H54 (cell line): ENCODE measurements around the gene ST3GAL3.

Experiments used
- DNase-seq: peaks from one replicate; pipeline ENCODE4 v3.0.0; 2011; ENCODE audit warnings: low spot score, mixed read lengths; ENCODE audit not compliant: insufficient read length
- FAIRE-seq: peaks from 3 replicates; lab custom pipeline; 2011; peaks lifted over from hg19 to GRCh38; lab: Jason Lieb, UNC
- POLR2A ChIP-seq: IDR thresholded peaks from 2 replicates; pipeline ENCODE4 v1.6.1; 2011; ENCODE audit warnings: low read depth, mild to moderate bottlenecking, low read length

The ST3GAL3 gene

GRCh38 chr1:43924516-43924915 is 217.2 kb downstream of the ST3GAL3 start:
- DNase-seq (no peak), FAIRE-seq (no peak)
- TF ChIP-seq POLR2A, result no peak

GRCh38 chr1:43925846-43926245 is 218.5 kb downstream of the ST3GAL3 start:
- FAIRE-seq, result no peak
- no peak for TF ChIP-seq POLR2A

DNA sequence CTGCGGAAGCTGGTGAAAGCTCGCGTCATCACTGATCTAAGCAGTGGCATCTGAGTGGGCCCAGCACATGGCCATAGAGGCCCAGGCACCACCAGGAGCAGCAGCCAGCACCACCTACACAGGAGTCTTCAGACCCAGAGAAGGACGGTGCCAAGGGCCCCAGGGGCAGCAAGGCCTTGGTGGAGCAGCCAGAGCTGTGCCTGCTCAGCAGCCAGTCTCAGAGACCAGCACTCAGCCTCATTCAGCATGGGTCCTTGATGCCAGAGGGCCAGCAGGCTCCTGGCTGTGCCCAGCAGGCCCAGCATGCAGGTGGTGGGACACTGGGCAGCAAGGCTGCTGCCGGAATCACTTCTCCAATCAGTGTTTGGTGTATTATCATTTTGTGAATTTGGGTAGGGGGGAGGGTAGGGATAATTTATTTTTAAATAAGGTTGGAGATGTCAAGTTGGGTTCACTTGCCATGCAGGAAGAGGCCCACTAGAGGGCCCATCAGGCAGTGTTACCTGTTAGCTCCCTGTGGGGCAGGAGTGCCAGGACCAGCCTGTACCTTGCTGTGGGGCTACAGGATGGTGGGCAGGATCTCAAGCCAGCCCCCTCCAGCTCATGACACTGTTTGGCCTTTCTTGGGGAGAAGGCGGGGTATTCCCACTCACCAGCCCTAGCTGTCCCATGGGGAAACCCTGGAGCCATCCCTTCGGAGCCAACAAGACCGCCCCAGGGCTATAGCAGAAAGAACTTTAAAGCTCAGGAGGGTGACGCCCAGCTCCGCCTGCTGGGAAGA is 223.0 kb downstream of the ST3GAL3 start:
- FAIRE-seq (no peak), DNase-seq (no peak)
- TF ChIP-seq POLR2A, result no peak

More at GRCh38 chr1:43925846-43926245, 218.5 kb downstream of the ST3GAL3 start:
- DNase-seq, result no peak

- DNase-seq, result no peak
- no peak for FAIRE-seq
- no peak for TF ChIP-seq POLR2A
These were observed 223.6 kb downstream of the ST3GAL3 start for GRCh38 chr1:43930949-43931275.

- no peak for FAIRE-seq
- no peak for TF ChIP-seq POLR2A
These were observed 224.7 kb downstream of the ST3GAL3 start for GRCh38 chr1:43931711-43932660.

DNA sequence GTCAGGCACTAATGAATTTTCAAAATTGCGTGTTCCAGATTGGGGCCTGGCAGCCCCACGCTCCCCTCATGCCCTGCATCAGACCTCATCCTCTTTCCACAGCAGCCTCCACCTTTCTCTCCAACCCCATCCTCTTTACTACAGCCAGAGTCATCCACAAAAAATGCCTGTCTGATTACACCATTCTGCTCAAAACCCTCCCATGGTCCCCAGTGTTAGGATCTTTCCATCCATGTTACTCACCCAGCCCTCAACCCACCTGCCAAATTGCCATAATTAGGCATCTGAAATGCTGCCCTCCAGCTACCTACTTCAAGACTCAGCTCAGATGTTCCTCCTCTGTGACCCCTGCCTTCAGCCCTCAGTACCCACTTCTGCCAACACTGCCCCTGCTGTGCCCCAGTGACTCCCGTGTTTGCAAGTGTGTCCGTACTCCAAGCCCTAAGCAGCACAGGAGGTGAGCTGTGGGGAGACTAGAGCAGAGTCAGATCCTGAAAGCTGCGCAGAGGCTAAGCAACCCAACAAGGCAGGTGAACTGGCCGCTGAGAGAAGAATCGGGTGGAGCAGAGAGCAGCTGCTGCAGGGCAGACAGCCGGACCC is 225.6 kb downstream of the ST3GAL3 start:
- TF ChIP-seq POLR2A, result no peak
- DNase-seq, result peak; percentile 76
- no peak for FAIRE-seq

More at GRCh38 chr1:43931711-43932660, 224.7 kb downstream of the ST3GAL3 start:
- no peak for DNase-seq

- no peak for TF ChIP-seq POLR2A
- no peak for FAIRE-seq
- DNase-seq, result no peak
These were observed 226.2 kb downstream of the ST3GAL3 start, which contains the start of gene ARTN for GRCh38 chr1:43933386-43934100. Gene ARTN (plus strand): TSS chr1:43933801. CDS start chr1:43935657, 1,856 bp downstream.

- FAIRE-seq (no peak), DNase-seq (no peak)
- TF ChIP-seq POLR2A, result no peak
These were observed 227.0 kb downstream of the ST3GAL3 start for GRCh38 chr1:43934101-43934985.

- no peak for TF ChIP-seq POLR2A
- FAIRE-seq (no peak), DNase-seq (no peak)
These were observed 227.6 kb downstream of the ST3GAL3 start for GRCh38 chr1:43934986-43935324.

DNA sequence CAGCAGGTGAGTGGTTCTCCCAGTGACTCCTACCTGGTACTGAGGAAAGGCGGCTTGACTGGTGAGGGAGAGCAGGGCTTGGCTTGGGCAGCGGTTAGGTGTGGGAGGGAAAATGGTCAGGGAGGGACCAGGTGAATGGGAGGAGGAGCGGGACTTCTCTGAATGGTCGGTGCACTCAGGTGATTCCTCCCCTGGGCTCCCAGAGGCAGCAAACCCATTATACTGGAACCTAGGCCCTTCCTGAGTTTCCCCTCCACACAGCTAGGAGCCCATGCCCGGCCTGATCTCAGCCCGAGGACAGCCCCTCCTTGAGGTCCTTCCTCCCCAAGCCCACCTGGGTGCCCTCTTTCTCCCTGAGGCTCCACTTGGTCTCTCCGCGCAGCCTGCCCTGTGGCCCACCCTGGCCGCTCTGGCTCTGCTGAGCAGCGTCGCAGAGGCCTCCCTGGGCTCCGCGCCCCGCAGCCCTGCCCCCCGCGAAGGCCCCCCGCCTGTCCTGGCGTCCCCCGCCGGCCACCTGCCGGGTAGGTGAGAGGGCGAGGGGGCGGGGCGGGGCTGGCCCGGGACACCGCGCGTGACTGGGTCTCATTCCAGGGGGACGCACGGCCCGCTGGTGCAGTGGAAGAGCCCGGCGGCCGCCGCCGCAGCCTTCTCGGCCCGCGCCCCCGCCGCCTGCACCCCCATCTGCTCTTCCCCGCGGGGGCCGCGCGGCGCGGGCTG is 228.5 kb downstream of the ST3GAL3 start:
- no peak for DNase-seq
- FAIRE-seq, result no peak
- no peak for TF ChIP-seq POLR2A

GRCh38 chr1:43936431-43937151 is 229.3 kb downstream of the ST3GAL3 start:
- no peak for TF ChIP-seq POLR2A
- FAIRE-seq (no peak), DNase-seq (no peak)
